ENCODE results near the gene ZNF670.
A peak's percentile ranks its signal among the peaks of the same experiment; 100 is the strongest.
"Not testable (repeated sequence)": the region's sequence is repeated elsewhere in the genome, so short reads cannot be mapped to it uniquely, and the experiment has no call there.

ZNF670 gene

GRCh38 chr1:247078258-247079140 lies at the start of gene ZNF670:
Gene ZNF670 (minus strand): TSS chr1:247078811. CDS start chr1:247078596, 215 bp downstream.
- DNase-seq = peak; percentile 95

GRCh38 chr1:247127519-247128282 lies 49.1 kb upstream of the ZNF670 start:
- DNase-seq = peak; percentile 17

GRCh38 chr1:247126601-247127000 lies 48.0 kb upstream of the ZNF670 start:
- DNase-seq = not testable (repeated sequence)

GRCh38 chr1:247126166-247126565 lies 47.6 kb upstream of the ZNF670 start:
- not testable (repeated sequence) for DNase-seq

GRCh38 chr1:247121382-247121781 lies 42.8 kb upstream of the ZNF670 start:
- DNase-seq = no peak

- DNase-seq = not testable (repeated sequence)
Observed at GRCh38 chr1:247120408-247120668, 41.7 kb upstream of the ZNF670 start.

GRCh38 chr1:247119600-247120407 lies 41.2 kb upstream of the ZNF670 start:
- no peak for DNase-seq

- DNase-seq = no peak
Observed at GRCh38 chr1:247118946-247119446, 40.4 kb upstream of the ZNF670 start.

- no peak for DNase-seq
Observed at GRCh38 chr1:247115545-247115944, 36.9 kb upstream of the ZNF670 start.

GRCh38 chr1:247115141-247115510 lies 36.5 kb upstream of the ZNF670 start:
- DNase-seq = no peak

GRCh38 chr1:247114351-247115140 lies 35.9 kb upstream of the ZNF670 start:
- no peak for DNase-seq

- DNase-seq = no peak
Observed at GRCh38 chr1:247113733-247114271, 35.2 kb upstream of the ZNF670 start.

- no peak for DNase-seq
Observed at GRCh38 chr1:247113094-247113497, 34.5 kb upstream of the ZNF670 start.

- no peak for DNase-seq
Observed at GRCh38 chr1:247112479-247112781, 33.8 kb upstream of the ZNF670 start.

GRCh38 chr1:247111700-247112478 lies 33.3 kb upstream of the ZNF670 start:
- peak; percentile 58 for DNase-seq

- no peak for DNase-seq
Observed at GRCh38 chr1:247111259-247111699, 32.7 kb upstream of the ZNF670 start.

GRCh38 chr1:247110627-247111258 lies 32.1 kb upstream of the ZNF670 start:
- peak; percentile 8 for DNase-seq

GRCh38 chr1:247107694-247108093 lies 29.1 kb upstream of the ZNF670 start:
- no peak for DNase-seq

- no peak for DNase-seq
Observed at GRCh38 chr1:247105966-247106365, 27.4 kb upstream of the ZNF670 start.

GRCh38 chr1:247104965-247105364 lies 26.4 kb upstream of the ZNF670 start:
- DNase-seq = no peak

Data from inflammatory macrophage treated with lipopolysaccharide for 4 hours (primary cell).